NCI-H2196 treated with DMSO at 0.1 percent for 48 hours (cell line): Measurements from ENCODE around the gene PLCD3.
A peak's percentile ranks its signal among the peaks of the same experiment; 100 is the strongest.

Source experiments
- DNase-seq: peaks from one replicate; lab custom pipeline; 2025; ENCODE audit not compliant: unreplicated experiment; lab: John Stamatoyannopoulos, UW

Gene PLCD3, protein sequence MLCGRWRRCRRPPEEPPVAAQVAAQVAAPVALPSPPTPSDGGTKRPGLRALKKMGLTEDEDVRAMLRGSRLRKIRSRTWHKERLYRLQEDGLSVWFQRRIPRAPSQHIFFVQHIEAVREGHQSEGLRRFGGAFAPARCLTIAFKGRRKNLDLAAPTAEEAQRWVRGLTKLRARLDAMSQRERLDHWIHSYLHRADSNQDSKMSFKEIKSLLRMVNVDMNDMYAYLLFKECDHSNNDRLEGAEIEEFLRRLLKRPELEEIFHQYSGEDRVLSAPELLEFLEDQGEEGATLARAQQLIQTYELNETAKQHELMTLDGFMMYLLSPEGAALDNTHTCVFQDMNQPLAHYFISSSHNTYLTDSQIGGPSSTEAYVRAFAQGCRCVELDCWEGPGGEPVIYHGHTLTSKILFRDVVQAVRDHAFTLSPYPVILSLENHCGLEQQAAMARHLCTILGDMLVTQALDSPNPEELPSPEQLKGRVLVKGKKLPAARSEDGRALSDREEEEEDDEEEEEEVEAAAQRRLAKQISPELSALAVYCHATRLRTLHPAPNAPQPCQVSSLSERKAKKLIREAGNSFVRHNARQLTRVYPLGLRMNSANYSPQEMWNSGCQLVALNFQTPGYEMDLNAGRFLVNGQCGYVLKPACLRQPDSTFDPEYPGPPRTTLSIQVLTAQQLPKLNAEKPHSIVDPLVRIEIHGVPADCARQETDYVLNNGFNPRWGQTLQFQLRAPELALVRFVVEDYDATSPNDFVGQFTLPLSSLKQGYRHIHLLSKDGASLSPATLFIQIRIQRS

GRCh38 chr17:45132320-45132571, at the start of gene PLCD3:
PLCD3 (minus strand) TSS chr17:45132515; CDS start chr17:45132410, 105 bp downstream.
- no peak for DNase-seq

DNA sequence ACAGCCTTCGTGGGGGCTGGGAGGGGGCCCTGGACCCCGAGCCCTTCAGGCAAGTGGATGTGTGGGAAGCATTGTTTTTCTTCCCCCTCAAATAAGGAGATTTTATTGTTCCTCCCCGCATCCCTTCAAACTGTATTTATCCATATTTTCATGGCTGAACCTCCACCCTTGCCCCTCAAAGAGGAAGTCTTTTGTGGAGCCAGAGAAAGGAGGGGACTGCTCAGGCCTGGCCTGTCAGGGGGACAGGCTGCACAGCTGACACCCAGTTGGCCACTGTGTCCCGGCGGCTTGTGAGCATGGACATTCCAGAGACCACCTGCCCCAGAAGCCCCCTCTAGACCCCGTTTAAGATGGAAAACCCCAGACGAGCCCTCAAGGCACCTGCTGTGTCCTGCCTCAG, 45.2 kb upstream of the PLCD3 start:
- no peak for DNase-seq

GRCh38 chr17:45175759-45176115, 43.4 kb upstream of the PLCD3 start:
- DNase-seq, result no peak

DNA sequence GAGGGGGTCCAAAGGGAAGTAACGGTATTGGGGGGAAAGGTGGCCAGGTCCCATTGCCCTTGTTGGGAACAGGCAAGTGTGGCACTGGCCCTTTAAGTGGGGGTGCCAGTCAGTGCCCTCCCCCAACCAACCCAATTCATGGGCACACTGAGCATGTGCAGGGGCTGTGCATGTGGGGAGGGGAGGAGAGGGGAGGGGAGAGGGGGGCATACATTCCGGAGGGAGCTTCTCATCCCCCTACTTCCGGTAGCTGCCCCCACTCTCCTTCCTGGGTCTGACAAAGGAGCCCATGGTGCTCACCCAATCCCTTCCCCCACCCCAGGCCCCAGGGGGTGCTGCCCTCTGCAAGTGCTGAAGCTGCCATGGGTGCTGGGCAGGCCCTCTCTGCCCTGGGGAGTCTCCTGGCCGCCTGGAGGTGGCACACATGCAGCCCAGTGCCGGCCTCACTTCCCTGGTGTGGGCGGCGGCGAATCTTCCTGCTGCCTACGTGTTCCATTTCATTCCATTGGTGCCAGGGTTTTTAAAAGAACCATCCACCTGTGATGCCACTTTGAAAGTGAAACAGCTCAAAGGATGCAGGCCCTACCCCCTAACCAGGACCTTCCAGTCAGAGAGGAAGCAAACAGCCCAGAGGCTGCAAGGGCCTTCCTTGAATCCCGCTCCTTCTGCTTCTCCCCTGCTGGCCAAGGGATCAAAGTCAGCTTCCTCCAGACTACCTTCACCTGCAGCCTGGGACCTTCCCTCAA, 40.4 kb upstream of the PLCD3 start:
- peak; percentile 84 for DNase-seq

DNA sequence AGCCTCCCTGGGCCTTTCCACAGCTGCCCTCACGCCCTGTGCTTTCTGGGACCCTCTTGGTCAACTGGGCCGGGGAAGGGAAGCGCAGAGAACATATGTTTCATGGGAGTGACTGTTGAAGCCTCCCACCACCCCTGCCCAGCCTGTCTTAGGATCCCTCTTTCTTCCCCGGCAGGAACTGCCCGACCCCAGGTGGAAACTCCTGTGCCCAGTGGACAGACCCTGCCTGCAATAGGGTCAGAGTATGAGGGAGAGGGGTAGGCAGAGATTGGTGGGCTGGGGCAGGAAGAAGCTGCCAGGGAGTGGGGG, 39.9 kb upstream of the PLCD3 start:
- DNase-seq, result no peak

DNA sequence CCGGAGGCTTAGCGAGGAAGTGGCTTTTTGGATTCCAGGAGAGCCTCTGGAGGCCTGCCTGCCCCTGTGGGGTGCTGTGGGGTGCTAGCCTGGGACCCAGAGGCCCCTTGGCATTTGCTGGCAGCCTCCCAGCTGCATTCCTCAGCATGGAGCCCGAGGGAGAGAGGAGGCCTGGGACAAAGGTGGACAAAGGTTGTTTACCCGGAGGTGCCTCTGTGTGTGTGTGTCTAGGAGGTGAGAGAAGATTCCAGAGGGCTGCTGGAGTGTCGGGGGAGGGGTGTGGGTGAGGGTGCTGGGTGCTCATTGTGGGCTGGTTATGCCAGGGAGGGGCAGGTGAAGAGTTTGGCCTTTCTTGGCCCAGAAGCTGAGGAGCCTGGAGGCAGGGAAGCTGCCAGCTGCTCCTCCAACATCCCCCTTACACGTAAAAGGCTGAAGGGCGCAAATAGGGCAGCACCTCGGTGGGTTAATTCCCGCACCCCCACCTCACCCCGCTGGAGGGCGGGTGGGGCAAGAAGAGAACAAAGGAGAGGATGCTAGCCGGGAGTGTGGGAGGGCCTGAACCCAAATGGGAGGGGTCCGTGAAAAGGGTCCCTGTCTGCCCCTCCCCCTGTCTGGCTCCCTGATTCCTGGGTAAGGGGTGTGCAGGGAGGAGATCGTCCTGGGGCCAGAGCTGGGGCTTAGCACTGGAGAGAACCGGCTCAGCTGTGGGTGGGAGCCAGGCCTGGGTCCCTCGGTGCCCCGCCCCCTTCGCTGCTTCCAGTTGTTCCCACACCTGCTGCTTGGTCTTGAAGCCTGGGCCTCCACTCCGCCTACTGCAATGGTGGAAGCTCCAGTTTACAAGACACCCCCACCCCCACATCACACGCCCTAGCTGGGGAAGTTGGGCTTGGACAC, 39.3 kb upstream of the PLCD3 start:
- peak; percentile 77 for DNase-seq

- peak; percentile 67 for DNase-seq
These were observed 38.6 kb upstream of the PLCD3 start for GRCh38 chr17:45170931-45171337.

- DNase-seq, result no peak
These were observed 38.1 kb upstream of the PLCD3 start for GRCh38 chr17:45170280-45170930.

- DNase-seq, result no peak
These were observed 36.9 kb upstream of the PLCD3 start for GRCh38 chr17:45168991-45169752.

DNA sequence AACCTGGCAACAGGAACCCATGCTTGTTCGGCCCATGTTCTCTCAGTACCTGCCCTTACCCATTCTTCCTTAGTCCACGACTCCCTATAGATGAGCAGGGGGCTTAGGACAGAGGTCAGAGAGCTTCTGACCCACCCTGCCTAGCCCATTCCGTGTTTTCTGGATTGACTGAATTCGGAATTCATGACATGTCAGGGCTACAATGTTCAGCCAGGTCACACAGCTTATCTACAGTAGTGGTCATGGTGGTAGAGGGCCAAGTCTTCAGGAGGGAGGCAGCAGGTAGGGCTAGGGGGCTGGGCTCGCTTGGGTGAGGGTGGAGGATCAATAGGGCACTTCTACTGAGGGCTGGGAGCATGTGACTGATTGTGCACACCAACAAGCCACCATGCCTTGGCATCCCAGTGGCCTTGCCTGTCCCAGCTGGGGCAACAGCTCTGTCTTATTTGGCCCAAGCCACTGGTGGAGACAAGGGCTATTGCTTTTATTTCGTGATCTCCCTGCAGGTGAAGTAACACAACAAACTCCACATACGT, 32.5 kb upstream of the PLCD3 start:
- DNase-seq, result no peak

GRCh38 chr17:45162025-45162687, 29.8 kb upstream of the PLCD3 start:
- no peak for DNase-seq

DNA sequence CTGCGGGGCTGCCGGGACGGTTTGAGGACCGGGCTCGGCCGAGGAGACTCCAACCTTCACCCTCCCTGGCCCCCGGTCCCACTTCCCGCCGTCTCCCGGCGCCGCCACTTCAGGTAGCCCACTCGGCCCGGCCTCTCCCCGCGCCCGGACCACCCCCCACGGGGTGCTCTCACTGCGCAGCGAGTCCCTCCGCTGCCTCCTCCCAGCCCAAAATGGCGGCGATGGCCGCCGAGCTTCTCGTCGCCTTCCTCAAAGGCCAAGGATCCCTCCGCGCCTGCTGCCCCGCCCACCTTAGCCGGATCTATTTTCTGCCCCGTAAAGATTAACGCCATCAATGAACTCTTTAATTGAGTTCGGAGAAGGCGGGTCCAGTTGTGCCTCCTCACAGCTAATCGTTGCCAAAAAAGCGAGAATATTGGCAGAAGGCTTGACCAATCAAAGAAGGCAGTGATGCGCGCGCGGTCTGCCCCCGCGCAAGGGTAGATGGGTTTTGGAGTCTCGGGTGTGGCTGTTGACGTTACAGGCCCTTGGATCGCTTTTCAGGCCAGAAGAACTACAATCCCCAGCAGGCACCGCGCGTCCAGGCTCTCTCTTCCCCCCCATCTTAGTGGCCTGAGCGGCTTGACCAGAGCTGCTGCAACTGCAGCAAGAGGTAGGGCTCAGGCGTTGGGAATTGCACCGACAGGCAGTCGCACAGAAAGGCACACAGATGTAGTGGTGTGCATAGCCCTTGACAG, 29.1 kb upstream of the PLCD3 start, which contains the start of gene HEXIM2:
HEXIM2 (plus strand) TSS at position 588 of the 737 bp plus-strand sequence. CDS start 919 bp downstream, outside the sequence.
- DNase-seq, result peak; percentile 97

DNA sequence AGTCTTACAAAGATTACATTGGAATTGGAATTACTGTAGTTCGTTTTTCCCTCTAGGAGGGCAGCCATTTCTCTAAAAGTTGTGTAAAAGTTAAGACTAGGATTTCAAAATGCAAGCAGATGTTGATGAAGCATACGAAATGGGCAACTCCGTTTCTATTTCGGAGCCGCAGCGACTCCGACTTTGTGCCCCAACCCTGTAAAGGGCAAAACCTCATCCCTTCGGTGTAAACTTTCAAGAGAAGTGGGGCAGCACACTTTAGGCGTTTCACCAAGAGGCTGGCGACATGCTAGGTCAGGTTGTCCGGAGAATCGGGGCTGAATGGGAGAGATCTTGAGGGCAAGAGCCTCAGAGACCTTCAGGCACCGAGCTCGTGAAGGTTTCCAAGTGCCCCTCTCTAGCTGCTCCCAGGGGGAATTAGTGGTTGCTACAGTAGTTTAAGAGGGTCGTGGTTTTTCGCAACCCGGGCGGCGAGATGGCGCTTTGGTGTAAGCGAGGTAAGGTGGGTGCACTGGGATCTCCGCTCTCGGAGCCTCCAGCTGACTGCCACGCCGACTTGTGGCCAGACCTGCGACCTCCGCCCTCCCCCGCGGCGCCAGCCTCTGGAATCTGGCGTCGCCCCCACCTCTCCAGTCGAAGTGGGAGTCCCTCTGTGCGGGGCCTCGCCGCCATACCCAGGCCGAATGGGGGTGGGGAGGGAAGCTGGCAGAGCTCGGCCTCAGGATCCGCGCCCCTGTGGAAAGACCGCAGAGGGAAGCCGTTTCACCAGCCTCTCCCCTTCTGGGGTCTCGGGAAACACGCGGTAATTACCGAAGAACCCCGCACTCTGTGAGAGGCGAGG, 28.4 kb upstream of the PLCD3 start:
- no peak for DNase-seq

DNA sequence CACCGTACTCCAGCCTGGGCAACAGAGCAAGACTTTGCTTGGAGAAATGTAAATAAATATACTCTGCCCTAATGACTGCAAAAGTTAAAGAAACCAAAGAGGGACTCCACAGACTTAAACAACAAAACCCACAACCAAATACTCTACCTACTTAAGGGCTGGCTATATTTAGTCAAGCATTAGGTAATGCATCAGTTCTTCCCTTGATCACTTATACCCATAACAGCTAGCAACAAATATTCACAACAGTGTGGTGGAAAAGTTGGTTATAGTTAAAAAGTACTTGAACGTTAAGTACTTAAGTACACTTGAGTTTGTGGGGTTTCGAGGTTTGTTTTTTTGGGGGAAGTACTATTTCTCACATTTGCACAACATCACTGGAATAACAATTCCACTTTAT, 23.9 kb upstream of the PLCD3 start:
- DNase-seq, result no peak

DNA sequence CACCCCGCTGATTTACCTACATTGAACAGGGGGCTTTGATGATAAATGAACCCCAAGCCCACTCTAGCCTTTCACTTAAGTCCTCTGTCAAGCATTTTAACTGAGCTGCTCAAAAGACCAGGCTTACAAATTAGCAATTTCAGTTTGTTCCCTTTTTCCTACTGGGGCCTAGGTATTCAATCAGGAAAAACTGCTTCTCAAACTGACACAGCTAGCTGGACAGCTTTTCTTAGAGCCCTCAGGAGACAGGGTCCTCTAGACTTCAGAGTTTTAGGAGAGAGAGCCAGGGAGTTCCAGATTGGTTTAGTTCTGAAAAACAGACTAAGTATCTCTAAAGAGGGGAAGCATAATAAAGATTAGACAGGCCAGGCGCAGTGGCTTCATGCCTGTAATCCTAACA, 23.2 kb upstream of the PLCD3 start:
- DNase-seq, result no peak

GRCh38 chr17:45155029-45155428, 22.7 kb upstream of the PLCD3 start:
- no peak for DNase-seq
